ENCODE data around the gene PGLYRP3.
"Not testable (repeated sequence)": the region's sequence is repeated elsewhere in the genome, so short reads cannot be mapped to it uniquely, and the experiment has no call there.

PGLYRP3 gene

GRCh38 chr1:153349363-153350320 is 36.9 kb upstream of the PGLYRP3 start:
- H4K8ac ChIP-seq (ENCODE audit: low read depth, low read length), result no peak overlapping the region
- H3K4ac ChIP-seq (ENCODE audit: low read depth, low read length), result no peak overlapping the region
- no peaks in the 10 kb centered on the region for H3K79me2 ChIP-seq (ENCODE audit: control insufficient read depth, insufficient read depth, low read length)
- no peak overlapping the region for H2BK5ac ChIP-seq (ENCODE audit: low read length)
- H3K4me2 ChIP-seq (ENCODE audit: low read length), result no peak overlapping the region
- no CpG with 5 or more reads among the region's 17 CpGs for WGBS (ENCODE audit: extremely low coverage, insufficient coverage, low lambda C conversion rate)
- H3K79me1 ChIP-seq (ENCODE audit: low read length), result no peaks in the 10 kb centered on the region
- DNase-seq, result no peak
- no peak overlapping the region for H2BK15ac ChIP-seq (replicated peaks; ENCODE audit: low read depth)
- no peaks in the 10 kb centered on the region for H3K4me1 ChIP-seq (ENCODE audit: control insufficient read depth, low read depth, low read length)
- H3K27ac ChIP-seq (ENCODE audit: low read depth, low read length), result no peak overlapping the region
- no peaks in the 10 kb centered on the region for H3K27me3 ChIP-seq (ENCODE audit: insufficient read depth, low read length, poor library complexity)
- no peak overlapping the region for H3K18ac ChIP-seq (ENCODE audit: low read length)
- H2BK120ac ChIP-seq (ENCODE audit: low read depth, low read length), result no peak overlapping the region
- H3K4me3 ChIP-seq (ENCODE audit: low read length), result no peak overlapping the region
- H3K56ac ChIP-seq (ENCODE audit: low read length), result no peak overlapping the region
- H3K23ac ChIP-seq (ENCODE audit: low read length), result no peak overlapping the region
- no peak overlapping the region for H3K9ac ChIP-seq (ENCODE audit: low read length)
- no peaks in the 10 kb centered on the region for H3K36me3 ChIP-seq (ENCODE audit: control insufficient read depth, insufficient read depth, low read length)
- H2AK5ac ChIP-seq (ENCODE audit: low read length), result no peak overlapping the region
- no peak overlapping the region for H4K5ac ChIP-seq (ENCODE audit: low read length)

DNA sequence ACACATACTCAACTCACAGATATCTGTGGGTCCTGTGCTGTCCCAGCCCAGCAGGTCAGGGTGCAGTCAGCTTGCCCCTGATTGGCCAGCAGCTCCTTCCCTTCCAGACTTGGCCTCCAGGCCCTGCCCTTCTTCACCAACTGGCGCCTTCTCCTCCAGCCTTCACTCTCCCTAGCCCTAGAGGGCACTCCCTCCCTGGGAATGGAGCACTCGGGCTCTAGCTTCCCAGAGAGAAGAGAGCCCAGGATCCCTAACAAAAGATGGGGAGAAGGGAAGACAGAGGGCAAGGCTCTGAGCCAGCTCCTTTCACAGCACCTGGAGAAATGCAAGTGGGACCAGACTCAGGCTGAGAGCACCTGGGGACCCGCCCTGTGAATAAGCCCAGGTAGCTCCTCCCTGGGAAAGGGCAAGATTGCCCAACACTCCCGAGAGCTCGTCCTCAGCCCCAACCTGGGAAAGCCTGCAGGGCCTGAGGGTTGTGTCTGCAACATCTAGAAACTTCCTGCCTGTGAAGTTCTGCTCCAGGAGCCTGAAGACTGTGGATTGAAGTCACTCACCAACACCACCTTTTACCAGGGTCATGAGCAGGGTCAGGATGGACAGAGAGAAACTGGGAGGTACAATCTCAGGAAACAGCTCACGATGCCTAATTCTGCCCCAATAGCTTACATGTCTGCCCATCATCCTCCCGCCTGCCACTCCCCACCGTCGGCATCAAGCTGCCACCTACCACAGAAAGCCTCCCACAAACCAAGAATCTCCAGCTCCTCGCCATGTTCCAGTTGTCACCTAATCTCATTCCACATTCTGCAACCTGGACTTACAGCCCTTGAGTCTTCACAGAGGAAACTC is 36.0 kb upstream of the PGLYRP3 start, which contains the start of gene PGLYRP4:
TSS of gene PGLYRP4 (minus strand) at position 331 of the 852 bp plus-strand sequence. CDS start 909 bp downstream, outside the sequence.
- peaks cover 5% of the 10 kb centered on the region for H3K4me1 ChIP-seq (ENCODE audit: control insufficient read depth, low read depth, low read length)
- no peak within 1 kb of the TSS for H3K27ac ChIP-seq (ENCODE audit: low read depth, low read length)
- no peaks in the 10 kb centered on the region for H3K79me2 ChIP-seq (ENCODE audit: control insufficient read depth, insufficient read depth, low read length)
- no peaks in the 10 kb centered on the region for H3K79me1 ChIP-seq (ENCODE audit: low read length)
- no peak within 1 kb of the TSS for H3K23ac ChIP-seq (ENCODE audit: low read length)
- peak; percentile 52 for DNase-seq
- H4K5ac ChIP-seq (ENCODE audit: low read length), result no peak within 1 kb of the TSS
- WGBS (ENCODE audit: extremely low coverage, insufficient coverage, low lambda C conversion rate), result no CpG with 5 or more reads among the region's 10 CpGs
- H3K9ac ChIP-seq (ENCODE audit: low read length), result no peak within 1 kb of the TSS
- no peaks in the 10 kb centered on the region for H3K27me3 ChIP-seq (ENCODE audit: insufficient read depth, low read length, poor library complexity)
- H3K4ac ChIP-seq (ENCODE audit: low read depth, low read length), result no peak within 1 kb of the TSS
- no peak within 1 kb of the TSS for H2AK5ac ChIP-seq (ENCODE audit: low read length)
- no peak within 1 kb of the TSS for H2BK5ac ChIP-seq (ENCODE audit: low read length)
- H4K8ac ChIP-seq (ENCODE audit: low read depth, low read length), result no peak within 1 kb of the TSS
- H3K36me3 ChIP-seq (ENCODE audit: control insufficient read depth, insufficient read depth, low read length), result no peaks in the 10 kb centered on the region
- H3K18ac ChIP-seq (ENCODE audit: low read length), result no peak within 1 kb of the TSS
- no peak within 1 kb of the TSS for H3K4me3 ChIP-seq (ENCODE audit: low read length)
- H3K56ac ChIP-seq (ENCODE audit: low read length), result no peak within 1 kb of the TSS
- H2BK120ac ChIP-seq (ENCODE audit: low read depth, low read length), result no peak within 1 kb of the TSS
- no peak within 1 kb of the TSS for H2BK15ac ChIP-seq (replicated peaks; ENCODE audit: low read depth)
- H3K4me2 ChIP-seq (ENCODE audit: low read length), result no peak within 1 kb of the TSS

GRCh38 chr1:153347856-153348255 is 35.1 kb upstream of the PGLYRP3 start:
- no peak overlapping the region for H3K4ac ChIP-seq (ENCODE audit: low read depth, low read length)
- no CpG with 5 or more reads among the region's 7 CpGs for WGBS (ENCODE audit: extremely low coverage, insufficient coverage, low lambda C conversion rate)
- H2AK5ac ChIP-seq (ENCODE audit: low read length), result no peak overlapping the region
- H4K8ac ChIP-seq (ENCODE audit: low read depth, low read length), result no peak overlapping the region
- H3K79me1 ChIP-seq (ENCODE audit: low read length), result no peaks in the 10 kb centered on the region
- H2BK15ac ChIP-seq (replicated peaks; ENCODE audit: low read depth), result no peak overlapping the region
- H2BK5ac ChIP-seq (ENCODE audit: low read length), result no peak overlapping the region
- no peak overlapping the region for H2BK120ac ChIP-seq (ENCODE audit: low read depth, low read length)
- no peak overlapping the region for H3K4me3 ChIP-seq (ENCODE audit: low read length)
- no peak for DNase-seq
- no peaks in the 10 kb centered on the region for H3K79me2 ChIP-seq (ENCODE audit: control insufficient read depth, insufficient read depth, low read length)
- H3K27ac ChIP-seq (ENCODE audit: low read depth, low read length), result no peak overlapping the region
- H3K4me1 ChIP-seq (ENCODE audit: control insufficient read depth, low read depth, low read length), result peaks cover 9% of the 10 kb centered on the region
- no peak overlapping the region for H3K9ac ChIP-seq (ENCODE audit: low read length)
- H3K18ac ChIP-seq (ENCODE audit: low read length), result no peak overlapping the region
- H3K23ac ChIP-seq (ENCODE audit: low read length), result no peak overlapping the region
- H3K36me3 ChIP-seq (ENCODE audit: control insufficient read depth, insufficient read depth, low read length), result no peaks in the 10 kb centered on the region
- H4K5ac ChIP-seq (ENCODE audit: low read length), result no peak overlapping the region
- no peak overlapping the region for H3K56ac ChIP-seq (ENCODE audit: low read length)
- H3K27me3 ChIP-seq (ENCODE audit: insufficient read depth, low read length, poor library complexity), result no peaks in the 10 kb centered on the region
- H3K4me2 ChIP-seq (ENCODE audit: low read length), result no peak overlapping the region

DNA sequence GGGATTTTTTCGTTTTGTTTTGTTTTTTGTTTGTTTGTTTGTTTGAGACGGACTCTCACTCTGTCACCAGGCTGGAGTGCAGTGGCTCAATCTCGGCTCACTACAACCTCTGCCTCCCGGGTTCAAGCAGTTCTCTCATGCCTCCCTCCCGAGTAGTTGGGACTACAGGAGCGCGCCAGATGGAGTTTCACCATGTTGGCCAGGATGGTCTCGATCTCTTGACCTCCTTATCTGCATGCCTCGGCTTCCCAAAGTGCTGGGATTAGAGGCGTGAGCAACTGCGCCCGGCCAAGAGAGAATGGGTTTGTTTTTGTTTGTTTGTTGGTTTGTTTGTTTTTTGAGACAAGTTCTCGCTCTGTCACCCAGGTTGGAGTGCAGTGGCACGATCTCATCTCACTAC is 34.3 kb upstream of the PGLYRP3 start:
- WGBS (ENCODE audit: extremely low coverage, insufficient coverage, low lambda C conversion rate), result no CpG with 5 or more reads among the region's 14 CpGs

GRCh38 chr1:153346077-153346723 is 33.4 kb upstream of the PGLYRP3 start:
- no peak overlapping the region for H4K8ac ChIP-seq (ENCODE audit: low read depth, low read length)

More for the DNA sequence above, 34.3 kb upstream of the PGLYRP3 start:
- H3K23ac ChIP-seq (ENCODE audit: low read length); H2BK5ac ChIP-seq (ENCODE audit: low read length); H3K9ac ChIP-seq (ENCODE audit: low read length); H3K4ac ChIP-seq (ENCODE audit: low read depth, low read length); H3K27ac ChIP-seq (ENCODE audit: low read depth, low read length); DNase-seq; H3K36me3 ChIP-seq (ENCODE audit: control insufficient read depth, insufficient read depth, low read length); H3K18ac ChIP-seq (ENCODE audit: low read length); H4K8ac ChIP-seq (ENCODE audit: low read depth, low read length); H3K27me3 ChIP-seq (ENCODE audit: insufficient read depth, low read length, poor library complexity); H4K5ac ChIP-seq (ENCODE audit: low read length); H2AK5ac ChIP-seq (ENCODE audit: low read length); H3K56ac ChIP-seq (ENCODE audit: low read length); H3K4me3 ChIP-seq (ENCODE audit: low read length); H3K4me2 ChIP-seq (ENCODE audit: low read length); H2BK15ac ChIP-seq (replicated peaks; ENCODE audit: low read depth); H3K4me1 ChIP-seq (ENCODE audit: control insufficient read depth, low read depth, low read length); H3K79me1 ChIP-seq (ENCODE audit: low read length); H2BK120ac ChIP-seq (ENCODE audit: low read depth, low read length); H3K79me2 ChIP-seq (ENCODE audit: control insufficient read depth, insufficient read depth, low read length): not testable (repeated sequence)

More at GRCh38 chr1:153346077-153346723, 33.4 kb upstream of the PGLYRP3 start:
- no CpG with 5 or more reads among the region's 6 CpGs for WGBS (ENCODE audit: extremely low coverage, insufficient coverage, low lambda C conversion rate)
- Histone ChIP-seq H3K4ac (ENCODE audit: low read depth, low read length) (no peak overlapping the region), H3K18ac (ENCODE audit: low read length) (no peak overlapping the region), H2AK5ac (ENCODE audit: low read length) (no peak overlapping the region), H3K56ac (ENCODE audit: low read length) (no peak overlapping the region), H3K4me3 (ENCODE audit: low read length) (no peak overlapping the region), H3K4me1 (ENCODE audit: control insufficient read depth, low read depth, low read length) (peaks cover 9% of the 10 kb centered on the region), H2BK5ac (ENCODE audit: low read length) (no peak overlapping the region), H3K27ac (ENCODE audit: low read depth, low read length) (no peak overlapping the region), H3K79me2 (ENCODE audit: control insufficient read depth, insufficient read depth, low read length) (no peaks in the 10 kb centered on the region), H3K9ac (ENCODE audit: low read length) (no peak overlapping the region), H3K4me2 (ENCODE audit: low read length) (no peak overlapping the region), H3K79me1 (ENCODE audit: low read length) (no peaks in the 10 kb centered on the region), H3K23ac (ENCODE audit: low read length) (no peak overlapping the region), H3K27me3 (ENCODE audit: insufficient read depth, low read length, poor library complexity) (no peaks in the 10 kb centered on the region), H3K36me3 (ENCODE audit: control insufficient read depth, insufficient read depth, low read length) (no peaks in the 10 kb centered on the region), H4K5ac (ENCODE audit: low read length) (no peak overlapping the region), H2BK120ac (ENCODE audit: low read depth, low read length) (no peak overlapping the region), H2BK15ac (replicated peaks; ENCODE audit: low read depth) (no peak overlapping the region)
- DNase-seq, result no peak

Measured in mesendoderm (in vitro differentiated cells).